Colonic mucosa (tissue), 4 donors: ENCODE data around the gene MYOD1. TPM values are rescaled to one million over a fixed set of nuclear protein-coding genes. Genes with fewer than 3 reads are reported as not detected.

Source experiments
- DNase-seq: peaks from one replicate; pipeline ENCODE4 v3.0.0-alpha.2; 2020
- H3K27ac ChIP-seq: fragments of 200-600 bp; one replicate; pipeline ENCODE4 v1.8.0; 2021
- H3K27me3 ChIP-seq: fragments of 200-600 bp; one replicate; pipeline ENCODE4 v1.8.0; 2021
- H3K36me3 ChIP-seq: fragments of 200-600 bp; one replicate; pipeline ENCODE4 v1.8.0; 2021
- H3K4me1 ChIP-seq: fragments of 200-600 bp; one replicate; pipeline ENCODE4 v1.8.0; 2021; ENCODE audit warnings: mild to moderate bottlenecking
- H3K4me3 ChIP-seq: fragments of 200-600 bp; one replicate; pipeline ENCODE4 v1.8.0; 2021
- H3K9ac ChIP-seq, 2 donors: one replicate each; pipeline ENCODE4 v1.7.0; 2013; ENCODE audit warnings: control low read depth in 2 of 2, low read depth in 2 of 2, low read length in 2 of 2
- H3K9me3 ChIP-seq: fragments of 200-600 bp; one replicate; pipeline ENCODE4 v1.8.0; 2021
- intact Hi-C: fragments of 100-400 bp; cut with DNase I; formaldehyde crosslinking; loops from one replicate; pipeline ENCODE4 v1.14.1; 2022
- total RNA-seq, 2 donors: library from RNA; stranded (reverse); fragmentation: NEBNext Ultra II Directional in 1 of 2; extraction: Animal tissue kit (Norgen Biotek cat#: 25700) in 1 of 2; gene quantifications; one replicate each; pipeline ENCODE4 v1.2.1, GENCODE V29; 2021
- TF ChIP-seq, protein P1 (sequence below): fragments of 200-600 bp; IDR thresholded peaks from one replicate; pipeline ENCODE4 v1.8.0; 2022; ENCODE audit warnings: antibody characterized with exemption, mild to moderate bottlenecking
- donor health status: healthy.
- donor health status: DM: no; HTN: no; CAD: no.
- donor health status: DM: no; HTN: no; CAD: no.

MYOD1 gene
- not detected for total RNA-seq

DNA sequence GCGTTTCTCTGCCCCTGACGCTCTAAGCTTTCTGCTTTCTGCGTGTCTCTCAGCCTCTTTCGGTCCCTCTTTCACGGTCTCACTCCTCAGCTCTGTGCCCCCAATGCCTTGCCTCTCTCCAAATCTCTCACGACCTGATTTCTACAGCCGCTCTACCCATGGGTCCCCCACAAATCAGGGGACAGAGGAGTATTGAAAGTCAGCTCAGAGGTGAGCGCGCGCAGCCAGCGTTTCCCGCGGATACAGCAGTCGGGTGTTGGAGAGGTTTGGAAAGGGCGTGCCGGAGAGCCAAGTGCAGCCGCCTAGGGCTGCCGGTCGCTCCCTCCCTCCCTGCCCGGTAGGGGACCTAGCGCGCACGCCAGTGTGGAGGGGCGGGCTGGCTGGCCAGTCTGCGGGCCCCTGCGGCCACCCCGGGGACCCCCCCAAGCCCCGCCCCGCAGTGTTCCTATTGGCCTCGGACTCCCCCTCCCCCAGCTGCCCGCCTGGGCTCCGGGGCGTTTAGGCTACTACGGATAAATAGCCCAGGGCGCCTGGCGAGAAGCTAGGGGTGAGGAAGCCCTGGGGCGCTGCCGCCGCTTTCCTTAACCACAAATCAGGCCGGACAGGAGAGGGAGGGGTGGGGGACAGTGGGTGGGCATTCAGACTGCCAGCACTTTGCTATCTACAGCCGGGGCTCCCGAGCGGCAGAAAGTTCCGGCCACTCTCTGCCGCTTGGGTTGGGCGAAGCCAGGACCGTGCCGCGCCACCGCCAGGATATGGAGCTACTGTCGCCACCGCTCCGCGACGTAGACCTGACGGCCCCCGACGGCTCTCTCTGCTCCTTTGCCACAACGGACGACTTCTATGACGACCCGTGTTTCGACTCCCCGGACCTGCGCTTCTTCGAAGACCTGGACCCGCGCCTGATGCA, at the start of gene MYOD1:
TSS of gene MYOD1 (plus strand) at position 544 of the 910 bp plus-strand sequence. CDS start at position 756, 212 bp downstream.
- Histone ChIP-seq H3K4me1 (no peaks in the 10 kb centered on the region), H3K4me3 (no peak within 1 kb of the TSS), H3K9me3 (no peaks in the 10 kb centered on the region), H3K36me3 (no peaks in the 10 kb centered on the region), H3K27me3 (peaks cover 47% of the 10 kb centered on the region), H3K9ac (no peak within 1 kb of the TSS), H3K27ac (no peak within 1 kb of the TSS)
- intact Hi-C loops: no loop called here
- TF ChIP-seq, protein P1, sequence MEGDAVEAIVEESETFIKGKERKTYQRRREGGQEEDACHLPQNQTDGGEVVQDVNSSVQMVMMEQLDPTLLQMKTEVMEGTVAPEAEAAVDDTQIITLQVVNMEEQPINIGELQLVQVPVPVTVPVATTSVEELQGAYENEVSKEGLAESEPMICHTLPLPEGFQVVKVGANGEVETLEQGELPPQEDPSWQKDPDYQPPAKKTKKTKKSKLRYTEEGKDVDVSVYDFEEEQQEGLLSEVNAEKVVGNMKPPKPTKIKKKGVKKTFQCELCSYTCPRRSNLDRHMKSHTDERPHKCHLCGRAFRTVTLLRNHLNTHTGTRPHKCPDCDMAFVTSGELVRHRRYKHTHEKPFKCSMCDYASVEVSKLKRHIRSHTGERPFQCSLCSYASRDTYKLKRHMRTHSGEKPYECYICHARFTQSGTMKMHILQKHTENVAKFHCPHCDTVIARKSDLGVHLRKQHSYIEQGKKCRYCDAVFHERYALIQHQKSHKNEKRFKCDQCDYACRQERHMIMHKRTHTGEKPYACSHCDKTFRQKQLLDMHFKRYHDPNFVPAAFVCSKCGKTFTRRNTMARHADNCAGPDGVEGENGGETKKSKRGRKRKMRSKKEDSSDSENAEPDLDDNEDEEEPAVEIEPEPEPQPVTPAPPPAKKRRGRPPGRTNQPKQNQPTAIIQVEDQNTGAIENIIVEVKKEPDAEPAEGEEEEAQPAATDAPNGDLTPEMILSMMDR: no peak
- DNase-seq: no peak

DNA sequence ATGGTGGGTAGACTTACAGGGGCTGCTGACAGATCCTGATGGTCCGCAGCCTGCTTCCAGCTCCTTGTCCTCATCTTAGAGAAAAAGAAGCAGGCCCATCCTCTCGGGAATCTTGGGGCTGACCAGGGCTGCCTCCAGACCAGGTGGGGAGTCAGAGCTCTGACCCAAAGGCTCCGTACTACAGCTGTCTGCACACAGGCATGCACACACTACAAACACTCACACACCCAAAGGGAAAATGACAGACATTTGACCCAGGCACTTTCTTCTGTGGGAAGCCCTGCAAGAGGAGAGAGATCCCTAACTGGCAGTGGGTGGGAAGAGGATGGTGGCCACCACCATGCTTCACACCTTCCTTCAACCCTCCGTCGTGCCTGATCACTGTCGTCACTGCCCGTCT, 46.9 kb upstream of the MYOD1 start:
- Histone ChIP-seq H3K9ac (no peak overlapping the region), H3K4me3 (no peak overlapping the region), H3K27me3 (no peaks in the 10 kb centered on the region), H3K36me3 (no peaks in the 10 kb centered on the region), H3K27ac (no peak overlapping the region), H3K4me1 (no peaks in the 10 kb centered on the region), H3K9me3 (no peaks in the 10 kb centered on the region)
- intact Hi-C loops: no loop called here
- TF ChIP-seq, protein P1: no peak
- no peak for DNase-seq

GRCh38 chr11:17673951-17674350, 45.4 kb upstream of the MYOD1 start:
- Histone ChIP-seq H3K27me3 (no peaks in the 10 kb centered on the region), H3K36me3 (no peaks in the 10 kb centered on the region), H3K27ac (no peak overlapping the region), H3K9ac (no peak overlapping the region), H3K9me3 (no peaks in the 10 kb centered on the region), H3K4me1 (no peaks in the 10 kb centered on the region), H3K4me3 (no peak overlapping the region)
- TF ChIP-seq, protein P1: no peak
- intact Hi-C loops: no loop called here
- no peak for DNase-seq

- H3K4me1 ChIP-seq: no peaks in the 10 kb centered on the region
- no peaks in the 10 kb centered on the region for H3K27me3 ChIP-seq
- no peak overlapping the region for H3K27ac ChIP-seq
- H3K36me3 ChIP-seq: no peaks in the 10 kb centered on the region
- no peak for DNase-seq
- H3K4me3 ChIP-seq: no peak overlapping the region
- no peaks in the 10 kb centered on the region for H3K9me3 ChIP-seq
- intact Hi-C loops: no loop called here
- H3K9ac ChIP-seq: no peak overlapping the region
- TF ChIP-seq, protein P1: no peak
Observed at GRCh38 chr11:17682848-17683247, 36.5 kb upstream of the MYOD1 start.

- Histone ChIP-seq H3K4me3 (no peak overlapping the region), H3K27ac (no peak overlapping the region), H3K9me3 (no peaks in the 10 kb centered on the region), H3K36me3 (no peaks in the 10 kb centered on the region), H3K27me3 (no peaks in the 10 kb centered on the region), H3K9ac (no peak overlapping the region), H3K4me1 (no peaks in the 10 kb centered on the region)
- intact Hi-C loops: no loop called here
- TF ChIP-seq, protein P1: no peak
- DNase-seq: no peak
Observed at GRCh38 chr11:17683377-17684161, 35.8 kb upstream of the MYOD1 start.
